ENCODE measurements around the gene CPT1B. TPM values are rescaled to one million over a fixed set of nuclear protein-coding genes. Genes with fewer than 3 reads are reported as not detected.
A peak's percentile ranks its signal among the peaks of the same experiment; 100 is the strongest.
"Not testable (repeated sequence)": the region's sequence is repeated elsewhere in the genome, so short reads cannot be mapped to it uniquely, and the experiment has no call there.

CPT1B gene
- total RNA-seq, 1 experiment from 2014 or later, result 9.0 TPM

GRCh38 chr22:50529416-50529896 is 48.8 kb downstream of the CPT1B start:
- DNase-seq (ENCODE audit: low read depth), result no peak

- no peak for DNase-seq (ENCODE audit: low read depth)
These were observed 49.4 kb downstream of the CPT1B start for GRCh38 chr22:50528682-50529415.

- DNase-seq (ENCODE audit: low read depth), result no peak
These were observed 50.1 kb downstream of the CPT1B start for GRCh38 chr22:50527921-50528681.

GRCh38 chr22:50526834-50527801 is 51.1 kb downstream of the CPT1B start:
- no peak for DNase-seq (ENCODE audit: low read depth)

GRCh38 chr22:50526108-50526833 is 52.0 kb downstream of the CPT1B start:
- DNase-seq (ENCODE audit: low read depth), result peak; percentile 67

GRCh38 chr22:50525858-50526107 is 52.4 kb downstream of the CPT1B start:
- no peak for DNase-seq (ENCODE audit: low read depth)

GRCh38 chr22:50525104-50525857 is 52.9 kb downstream of the CPT1B start, which contains the start of gene SCO2:
Gene SCO2 (minus strand): TSS chr22:50525598. CDS start chr22:50524411, 1,187 bp downstream.
- DNase-seq (ENCODE audit: low read depth), result peak; percentile 95

- DNase-seq (ENCODE audit: low read depth), result no peak
These were observed 53.5 kb downstream of the CPT1B start for GRCh38 chr22:50524676-50525103.

GRCh38 chr22:50523806-50524675 is 54.2 kb downstream of the CPT1B start:
- no peak for DNase-seq (ENCODE audit: low read depth)

GRCh38 chr22:50523458-50523805 is 54.8 kb downstream of the CPT1B start:
- no peak for DNase-seq (ENCODE audit: low read depth)

GRCh38 chr22:50522806-50523438 is 55.3 kb downstream of the CPT1B start:
- no peak for DNase-seq (ENCODE audit: low read depth)

GRCh38 chr22:50522208-50522805 is 55.9 kb downstream of the CPT1B start:
- DNase-seq (ENCODE audit: low read depth), result no peak

- no peak for DNase-seq (ENCODE audit: low read depth)
These were observed 56.5 kb downstream of the CPT1B start for GRCh38 chr22:50521710-50522109.

GRCh38 chr22:50520826-50521453 is 57.3 kb downstream of the CPT1B start:
- DNase-seq (ENCODE audit: low read depth), result no peak

- not testable (repeated sequence) for DNase-seq (ENCODE audit: low read depth)
These were observed 58.0 kb downstream of the CPT1B start for GRCh38 chr22:50520184-50520583.

GRCh38 chr22:50519151-50519550 is 59.1 kb downstream of the CPT1B start:
- DNase-seq (ENCODE audit: low read depth), result no peak
